ENCODE results near the gene CCNC.

CCNC gene

DNA sequence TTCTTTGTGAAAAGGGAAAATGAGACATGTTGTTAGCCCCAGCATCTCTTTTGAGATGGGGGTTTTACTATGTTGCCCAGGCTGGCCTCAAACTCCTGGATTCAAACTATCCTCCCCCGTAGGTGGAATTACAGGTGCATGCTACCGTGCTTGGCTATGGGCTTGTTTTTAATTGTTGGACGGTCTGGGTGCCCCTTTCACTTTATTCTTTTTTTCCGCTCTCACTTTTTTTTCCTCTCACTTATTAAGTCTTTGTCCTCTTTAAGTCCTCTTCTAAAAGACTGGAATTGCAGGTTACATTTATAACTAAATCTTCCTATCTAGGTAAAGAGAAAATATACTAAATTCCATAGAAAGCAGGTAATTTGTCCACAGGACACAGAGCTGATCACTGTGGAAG lies 19.3 kb upstream of the CCNC start:
- TF ChIP-seq, protein P1, sequence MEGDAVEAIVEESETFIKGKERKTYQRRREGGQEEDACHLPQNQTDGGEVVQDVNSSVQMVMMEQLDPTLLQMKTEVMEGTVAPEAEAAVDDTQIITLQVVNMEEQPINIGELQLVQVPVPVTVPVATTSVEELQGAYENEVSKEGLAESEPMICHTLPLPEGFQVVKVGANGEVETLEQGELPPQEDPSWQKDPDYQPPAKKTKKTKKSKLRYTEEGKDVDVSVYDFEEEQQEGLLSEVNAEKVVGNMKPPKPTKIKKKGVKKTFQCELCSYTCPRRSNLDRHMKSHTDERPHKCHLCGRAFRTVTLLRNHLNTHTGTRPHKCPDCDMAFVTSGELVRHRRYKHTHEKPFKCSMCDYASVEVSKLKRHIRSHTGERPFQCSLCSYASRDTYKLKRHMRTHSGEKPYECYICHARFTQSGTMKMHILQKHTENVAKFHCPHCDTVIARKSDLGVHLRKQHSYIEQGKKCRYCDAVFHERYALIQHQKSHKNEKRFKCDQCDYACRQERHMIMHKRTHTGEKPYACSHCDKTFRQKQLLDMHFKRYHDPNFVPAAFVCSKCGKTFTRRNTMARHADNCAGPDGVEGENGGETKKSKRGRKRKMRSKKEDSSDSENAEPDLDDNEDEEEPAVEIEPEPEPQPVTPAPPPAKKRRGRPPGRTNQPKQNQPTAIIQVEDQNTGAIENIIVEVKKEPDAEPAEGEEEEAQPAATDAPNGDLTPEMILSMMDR (IDR thresholded peaks at IDR 0.05): no peak
- Histone ChIP-seq H3K4me1 (ENCODE audit: control insufficient read depth in 1 of 2, insufficient read depth in 1 of 2, low read depth in 1 of 2, low read length in 1 of 2) (peaks cover 15 to 25% of the 10 kb centered on the region in 2 experiments), H3K27ac (no peak overlapping the region), H3K36me3 (no peaks in the 10 kb centered on the region), H3K9me3 (no peaks in the 10 kb centered on the region), H3K4me3 (ENCODE audit: low read depth in 1 of 2, low read length in 1 of 2) (no peak overlapping the region), H3K27me3 (peaks cover 93% of the 10 kb centered on the region)

DNA sequence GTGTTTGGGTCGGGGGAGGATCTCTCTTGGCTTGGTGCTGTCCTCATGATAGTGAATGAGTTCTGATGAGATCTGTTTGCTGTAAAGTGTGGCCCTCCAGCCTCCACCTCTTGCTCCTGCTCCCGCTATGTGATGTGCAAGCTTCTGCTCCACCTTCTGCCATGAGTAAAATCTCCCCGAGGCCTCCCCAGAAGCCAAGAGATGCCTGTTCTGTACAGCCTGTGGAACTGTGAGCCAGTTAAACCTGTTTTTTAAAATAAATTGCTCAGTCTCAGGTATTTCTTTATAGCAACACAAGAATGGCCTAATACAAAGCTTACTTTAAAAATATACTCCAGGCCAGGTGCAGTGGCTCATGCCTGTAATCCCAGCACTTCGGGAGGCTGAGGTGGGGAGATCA lies 11.3 kb upstream of the CCNC start:
- TF ChIP-seq, protein P1 (IDR thresholded peaks at IDR 0.05): no peak
- H3K27me3 ChIP-seq: peaks cover 39% of the 10 kb centered on the region
- no peak overlapping the region for H3K4me3 ChIP-seq (ENCODE audit: low read depth in 1 of 2, low read length in 1 of 2)
- H3K4me1 ChIP-seq (ENCODE audit: control insufficient read depth in 1 of 2, insufficient read depth in 1 of 2, low read depth in 1 of 2, low read length in 1 of 2): no peaks in the 10 kb centered on the region
- no peaks in the 10 kb centered on the region for H3K36me3 ChIP-seq
- no peaks in the 10 kb centered on the region for H3K9me3 ChIP-seq
- H3K27ac ChIP-seq: no peak overlapping the region

DNA sequence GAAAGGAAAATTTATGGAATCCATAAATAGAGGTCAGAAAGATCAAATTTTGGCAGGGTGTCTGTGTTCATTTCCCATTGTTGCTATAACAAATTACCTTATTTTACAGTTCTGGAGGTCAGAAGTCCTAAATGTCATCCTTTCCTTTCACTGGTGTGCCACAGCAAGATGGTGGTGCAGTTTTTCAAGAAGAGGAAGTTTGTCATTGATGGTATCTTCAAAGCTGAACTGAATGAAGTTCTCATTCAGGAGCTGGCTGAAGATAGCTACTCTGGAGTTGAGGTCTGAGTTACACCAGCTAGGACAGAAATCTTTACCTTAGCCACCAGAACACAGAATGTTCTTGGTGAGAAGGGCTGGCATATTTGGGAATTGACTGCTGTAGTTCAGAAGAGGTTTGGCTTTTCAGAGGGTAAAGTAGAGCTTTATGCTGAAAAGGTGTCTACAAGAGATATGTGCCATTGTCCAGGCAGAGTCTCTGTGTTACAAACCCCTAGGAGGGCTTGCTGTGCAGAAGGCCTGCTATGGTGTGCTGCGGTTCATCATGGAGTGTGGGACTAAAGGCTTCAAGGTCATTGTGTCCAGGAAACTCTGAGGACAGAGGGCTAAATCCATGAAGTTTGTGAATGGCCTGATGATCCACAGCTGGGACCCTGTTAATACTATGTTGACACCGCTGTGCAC lies 7.2 kb upstream of the CCNC start:
- Histone ChIP-seq H3K36me3 (no peaks in the 10 kb centered on the region), H3K4me3 (ENCODE audit: low read depth in 1 of 2, low read length in 1 of 2) (no peak overlapping the region), H3K4me1 (ENCODE audit: control insufficient read depth in 1 of 2, insufficient read depth in 1 of 2, low read depth in 1 of 2, low read length in 1 of 2) (no peaks in the 10 kb centered on the region), H3K9me3 (no peaks in the 10 kb centered on the region), H3K27me3 (peaks cover 2% of the 10 kb centered on the region), H3K27ac (no peak overlapping the region)
- TF ChIP-seq, protein P1 (IDR thresholded peaks at IDR 0.05): no peak

DNA sequence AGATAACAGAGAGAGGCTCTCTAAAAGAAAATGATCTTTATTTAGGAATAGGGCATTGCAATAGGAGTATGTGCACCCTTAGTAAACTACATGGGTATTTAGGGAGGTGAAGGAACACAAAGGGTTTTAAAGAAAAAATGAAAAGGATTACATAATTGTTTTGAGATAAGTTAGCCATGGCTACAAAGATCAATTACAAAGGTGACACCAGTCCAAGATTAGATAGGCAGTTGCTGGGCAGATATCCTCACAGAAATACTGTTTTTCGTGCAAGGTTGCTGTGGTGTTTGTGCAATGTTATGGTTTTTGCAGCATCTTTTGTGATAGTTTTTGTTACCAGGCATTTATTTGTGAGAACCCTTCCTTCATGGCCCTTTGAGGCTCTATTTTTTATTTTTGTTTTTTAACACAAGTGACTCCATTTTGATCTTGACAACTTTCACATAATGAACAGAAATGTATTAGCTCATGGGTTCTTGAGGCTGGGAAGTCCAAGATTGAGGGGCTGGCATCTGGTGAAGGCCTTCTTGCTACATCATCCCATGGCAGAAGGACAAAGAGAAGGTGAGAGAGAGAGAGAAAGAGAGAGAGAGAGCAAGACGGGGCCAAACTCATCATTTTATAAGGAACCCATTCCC lies 5.6 kb upstream of the CCNC start:
- H3K27me3 ChIP-seq: no peaks in the 10 kb centered on the region

DNA sequence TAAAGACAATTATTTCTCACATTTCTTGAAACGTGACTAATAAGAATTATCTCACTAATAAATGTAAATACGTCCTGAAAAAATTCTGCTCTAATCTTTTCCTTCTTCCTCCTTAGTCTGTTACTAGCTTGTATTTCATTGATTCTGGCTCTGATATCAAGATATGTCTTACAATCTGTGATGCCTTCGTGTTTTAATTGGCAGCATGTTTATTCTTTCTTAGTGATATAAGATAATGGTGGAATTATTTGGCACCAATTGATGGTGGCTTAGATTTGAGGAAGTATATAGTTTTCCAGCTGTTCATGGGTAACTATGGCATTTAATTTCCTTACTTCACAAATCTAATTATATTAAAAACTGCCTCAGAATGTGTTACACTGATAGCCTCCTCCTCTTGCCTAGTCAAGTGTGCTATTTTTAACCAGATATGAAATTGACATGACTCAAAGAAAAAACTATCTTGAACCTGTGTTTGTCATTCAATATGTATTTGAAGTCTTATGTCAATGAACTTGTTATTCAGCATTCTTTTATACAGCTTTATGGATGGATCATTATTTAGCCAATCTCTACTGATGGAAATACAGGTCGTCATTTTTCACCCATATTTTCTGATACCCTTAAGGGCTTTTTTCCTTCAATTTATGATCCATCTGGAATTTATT lies 5.3 kb downstream of the CCNC start:
- H3K27me3 ChIP-seq: no peaks in the 10 kb centered on the region
- H3K9me3 ChIP-seq: no peaks in the 10 kb centered on the region
- H3K4me3 ChIP-seq (ENCODE audit: low read depth in 1 of 2, low read length in 1 of 2): no peak overlapping the region
- H3K4me1 ChIP-seq (ENCODE audit: control insufficient read depth in 1 of 2, insufficient read depth in 1 of 2, low read depth in 1 of 2, low read length in 1 of 2): peaks cover 7% of the 10 kb centered on the region in 2 experiments
- TF ChIP-seq, protein P1 (IDR thresholded peaks at IDR 0.05): no peak
- H3K27ac ChIP-seq: no peak overlapping the region
- H3K36me3 ChIP-seq: peaks cover 7% of the 10 kb centered on the region

More for the DNA sequence above, 5.6 kb upstream of the CCNC start:
- no peak overlapping the region for H3K4me3 ChIP-seq (ENCODE audit: low read depth in 1 of 2, low read length in 1 of 2)
- H3K27ac ChIP-seq: no peak overlapping the region
- H3K9me3 ChIP-seq: no peaks in the 10 kb centered on the region
- H3K4me1 ChIP-seq (ENCODE audit: control insufficient read depth in 1 of 2, insufficient read depth in 1 of 2, low read depth in 1 of 2, low read length in 1 of 2): no peaks in the 10 kb centered on the region
- no peaks in the 10 kb centered on the region for H3K36me3 ChIP-seq
- TF ChIP-seq, protein P1 (IDR thresholded peaks at IDR 0.05): no peak

All from neutrophil (primary cell).